D721Med (cell line): Measurements from ENCODE around the gene CDK9.
A peak's percentile ranks its signal among the peaks of the same experiment; 100 is the strongest.

ENCODE experiments used
- DNase-seq: peaks from one replicate; pipeline ENCODE4 v3.0.0; 2011; ENCODE audit warnings: low spot score; ENCODE audit not compliant: insufficient read length
- FAIRE-seq: peaks from 2 replicates; lab custom pipeline; 2011; peaks lifted over from hg19 to GRCh38; lab: Jason Lieb, UNC
- TF ChIP-seq, protein P1 (sequence below): IDR thresholded peaks from 2 replicates; pipeline ENCODE4 v1.5.1; 2012; ENCODE audit warnings: mild to moderate bottlenecking, control low read depth; ENCODE audit not compliant: insufficient read depth; ENCODE audit errors: missing control alignments

Gene CDK9

DNA sequence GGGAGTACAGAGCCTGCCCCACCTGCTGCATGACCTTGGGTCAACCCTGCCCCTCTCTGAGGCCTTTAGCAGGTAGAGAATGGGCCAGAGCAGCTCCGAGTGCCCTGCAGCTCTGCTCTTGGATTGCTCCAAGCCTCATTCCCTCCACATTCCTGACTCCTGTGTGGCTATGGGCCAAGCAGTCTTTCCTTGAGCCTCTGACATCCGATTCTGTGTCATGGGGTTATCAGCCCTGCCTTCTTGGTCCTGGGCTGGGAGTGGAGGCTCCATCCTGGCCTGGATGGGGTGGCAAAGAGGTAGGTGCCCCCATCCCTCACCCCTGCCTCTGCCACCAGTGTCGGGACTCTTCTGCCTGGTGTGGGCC lies 30.5 kb downstream of the CDK9 start:
- TF ChIP-seq, protein P1, sequence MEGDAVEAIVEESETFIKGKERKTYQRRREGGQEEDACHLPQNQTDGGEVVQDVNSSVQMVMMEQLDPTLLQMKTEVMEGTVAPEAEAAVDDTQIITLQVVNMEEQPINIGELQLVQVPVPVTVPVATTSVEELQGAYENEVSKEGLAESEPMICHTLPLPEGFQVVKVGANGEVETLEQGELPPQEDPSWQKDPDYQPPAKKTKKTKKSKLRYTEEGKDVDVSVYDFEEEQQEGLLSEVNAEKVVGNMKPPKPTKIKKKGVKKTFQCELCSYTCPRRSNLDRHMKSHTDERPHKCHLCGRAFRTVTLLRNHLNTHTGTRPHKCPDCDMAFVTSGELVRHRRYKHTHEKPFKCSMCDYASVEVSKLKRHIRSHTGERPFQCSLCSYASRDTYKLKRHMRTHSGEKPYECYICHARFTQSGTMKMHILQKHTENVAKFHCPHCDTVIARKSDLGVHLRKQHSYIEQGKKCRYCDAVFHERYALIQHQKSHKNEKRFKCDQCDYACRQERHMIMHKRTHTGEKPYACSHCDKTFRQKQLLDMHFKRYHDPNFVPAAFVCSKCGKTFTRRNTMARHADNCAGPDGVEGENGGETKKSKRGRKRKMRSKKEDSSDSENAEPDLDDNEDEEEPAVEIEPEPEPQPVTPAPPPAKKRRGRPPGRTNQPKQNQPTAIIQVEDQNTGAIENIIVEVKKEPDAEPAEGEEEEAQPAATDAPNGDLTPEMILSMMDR, result no peak
- DNase-seq (no peak), FAIRE-seq (no peak)

- TF ChIP-seq, protein P1, result no peak
- no peak for FAIRE-seq
- DNase-seq, result no peak
These were observed 30.9 kb downstream of the CDK9 start for GRCh38 chr9:127816728-127817127.

- TF ChIP-seq, protein P1, result no peak
- FAIRE-seq, result no peak
- DNase-seq, result no peak
These were observed 32.1 kb downstream of the CDK9 start for GRCh38 chr9:127817881-127818434.

GRCh38 chr9:127818574-127818973 lies 32.7 kb downstream of the CDK9 start:
- TF ChIP-seq, protein P1, result no peak
- DNase-seq (no peak), FAIRE-seq (no peak)

DNA sequence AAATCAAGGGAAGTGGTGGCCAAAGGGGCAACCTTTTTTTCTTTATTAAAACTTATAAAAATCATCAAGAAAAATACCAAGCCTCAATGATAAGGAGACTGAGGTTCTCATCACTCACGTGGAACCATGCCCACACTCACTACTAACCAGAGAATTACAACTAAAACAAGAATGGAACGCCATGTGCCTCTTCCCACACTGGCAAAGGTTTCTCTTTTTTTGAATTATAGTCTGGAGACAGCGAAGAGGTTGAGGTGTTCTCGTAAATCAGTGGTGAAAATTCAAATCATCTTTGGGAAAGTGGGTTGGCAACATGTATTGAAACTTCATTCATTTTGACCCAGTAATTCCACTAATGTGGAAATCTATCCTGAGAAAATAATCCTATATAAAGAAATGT lies 36.3 kb downstream of the CDK9 start:
- no peak for DNase-seq
- TF ChIP-seq, protein P1, result no peak
- FAIRE-seq, result no peak

DNA sequence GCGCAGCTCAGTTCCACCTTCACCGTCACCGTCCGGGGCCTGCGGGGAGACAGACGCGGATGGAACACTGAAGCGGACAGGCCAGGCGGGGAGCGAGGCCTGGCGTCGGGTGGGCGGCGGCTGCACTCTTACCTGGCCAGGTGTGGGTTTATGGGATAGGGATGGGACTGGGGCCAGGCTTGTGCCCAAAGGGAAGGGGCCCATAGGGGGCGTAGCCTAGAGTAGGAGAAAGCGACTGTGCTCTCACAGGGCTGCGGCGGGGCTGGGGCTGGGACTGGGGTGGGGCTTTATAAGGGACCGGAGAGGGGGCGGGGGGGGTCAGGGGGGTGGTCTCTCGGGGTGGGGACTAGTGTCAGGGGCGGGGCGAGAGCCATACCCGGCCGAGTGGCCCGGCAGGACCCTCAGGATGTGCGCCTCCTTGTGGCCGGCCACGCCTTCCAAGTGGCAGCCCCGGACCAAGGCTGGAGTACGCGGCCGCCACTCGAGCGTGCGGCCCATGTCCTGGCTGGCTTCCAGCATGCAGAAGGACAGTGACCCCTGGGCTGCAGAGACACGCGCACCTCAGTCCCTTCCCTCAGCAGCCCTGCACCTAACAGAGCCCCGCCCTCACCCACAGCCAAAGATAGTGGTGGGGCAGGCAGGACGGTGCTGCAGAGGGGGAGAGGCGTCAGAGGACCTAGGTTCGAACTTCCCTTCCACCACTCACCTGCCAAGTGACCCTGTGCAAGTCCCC lies 39.7 kb downstream of the CDK9 start:
- FAIRE-seq (no peak), DNase-seq (peak; percentile 61)
- TF ChIP-seq, protein P1, result peak; percentile 35

DNA sequence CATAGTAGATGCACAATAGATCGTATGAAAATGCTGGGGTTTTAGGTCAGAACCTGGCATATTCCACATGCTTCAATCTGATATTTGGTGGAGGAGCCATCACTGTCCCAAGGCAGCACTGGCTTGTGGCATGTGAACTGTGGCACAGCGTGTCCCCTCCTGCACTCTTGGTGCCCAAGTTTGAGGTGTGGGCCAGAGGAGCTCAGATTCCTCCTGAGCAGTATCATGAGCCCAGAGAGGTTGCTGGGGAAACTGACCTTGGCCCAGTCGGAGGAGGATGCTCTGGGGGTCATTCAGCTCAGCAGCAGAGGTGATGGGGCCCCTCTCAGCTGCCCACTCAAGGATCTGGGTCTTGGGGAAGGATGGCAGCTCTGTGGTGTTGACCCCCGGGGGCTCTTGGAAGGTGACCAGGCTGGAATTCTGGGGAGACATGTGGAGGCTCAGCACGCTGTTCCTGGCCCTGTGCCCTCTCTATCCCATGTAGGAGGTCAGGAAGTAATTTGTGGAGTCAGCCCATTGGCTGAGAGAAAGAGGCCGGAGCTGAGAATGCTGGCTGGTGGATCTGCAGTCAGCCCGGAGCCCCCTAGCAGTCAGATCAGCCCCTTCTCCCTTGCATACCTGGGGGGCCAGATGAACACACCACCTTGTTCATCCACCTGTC lies 40.5 kb downstream of the CDK9 start:
- DNase-seq (no peak), FAIRE-seq (no peak)
- TF ChIP-seq, protein P1, result no peak
